Esophagus muscularis mucosa (tissue), 4 donors: ENCODE results near the gene C1orf159.

Source experiments
- EP300 ChIP-seq: sonication (generic); formaldehyde crosslinking; IDR thresholded peaks from one replicate; pipeline ENCODE4 v1.6.1; 2017; ENCODE audit warnings: antibody characterized with exemption
- POLR2A ChIP-seq: fragments of 450-650 bp; IDR thresholded peaks from one replicate; pipeline ENCODE4 v1.6.1; 2017; ENCODE audit warnings: antibody characterized with exemption, moderate library complexity, mild to moderate bottlenecking, low read depth
- POLR2AphosphoS5 ChIP-seq, 2 donors: sonication (generic); formaldehyde crosslinking; IDR thresholded peaks; one replicate each; pipeline ENCODE4 v1.6.1; 2017; ENCODE audit warnings: antibody characterized with exemption in 2 of 2
- TF ChIP-seq, protein P1 (sequence below), 3 experiments: fragments of 200-600 bp in 2 of 3; fragments of 450-650 bp in 1 of 3; sonication (generic) in 2 of 3; IDR thresholded peaks; one replicate each; pipeline ENCODE4 v1.5.1; 2017 to 2019; ENCODE audit warnings: antibody characterized with exemption in 3 of 3, mild to moderate bottlenecking in 2 of 3, moderate library complexity in 1 of 3

DNA sequence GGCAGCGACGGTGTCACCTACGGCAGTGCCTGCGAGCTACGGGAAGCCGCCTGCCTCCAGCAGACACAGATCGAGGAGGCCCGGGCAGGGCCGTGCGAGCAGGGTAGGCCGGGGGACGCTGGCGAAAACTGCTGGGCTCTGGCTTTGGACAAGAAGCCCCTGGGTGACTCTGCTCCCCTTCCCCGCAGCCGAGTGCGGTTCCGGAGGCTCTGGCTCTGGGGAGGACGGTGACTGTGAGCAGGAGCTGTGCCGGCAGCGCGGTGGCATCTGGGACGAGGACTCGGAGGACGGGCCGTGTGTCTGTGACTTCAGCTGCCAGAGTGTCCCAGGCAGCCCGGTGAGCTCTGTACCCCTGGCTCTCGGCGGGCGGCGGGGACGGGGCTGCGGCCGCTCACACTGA lies 72.0 kb downstream of the C1orf159 start:
- TF ChIP-seq EP300 (no peak), POLR2A (no peak), POLR2AphosphoS5 (IDR thresholded peaks at IDR 0.05) (no peak)
- TF ChIP-seq, protein P1, sequence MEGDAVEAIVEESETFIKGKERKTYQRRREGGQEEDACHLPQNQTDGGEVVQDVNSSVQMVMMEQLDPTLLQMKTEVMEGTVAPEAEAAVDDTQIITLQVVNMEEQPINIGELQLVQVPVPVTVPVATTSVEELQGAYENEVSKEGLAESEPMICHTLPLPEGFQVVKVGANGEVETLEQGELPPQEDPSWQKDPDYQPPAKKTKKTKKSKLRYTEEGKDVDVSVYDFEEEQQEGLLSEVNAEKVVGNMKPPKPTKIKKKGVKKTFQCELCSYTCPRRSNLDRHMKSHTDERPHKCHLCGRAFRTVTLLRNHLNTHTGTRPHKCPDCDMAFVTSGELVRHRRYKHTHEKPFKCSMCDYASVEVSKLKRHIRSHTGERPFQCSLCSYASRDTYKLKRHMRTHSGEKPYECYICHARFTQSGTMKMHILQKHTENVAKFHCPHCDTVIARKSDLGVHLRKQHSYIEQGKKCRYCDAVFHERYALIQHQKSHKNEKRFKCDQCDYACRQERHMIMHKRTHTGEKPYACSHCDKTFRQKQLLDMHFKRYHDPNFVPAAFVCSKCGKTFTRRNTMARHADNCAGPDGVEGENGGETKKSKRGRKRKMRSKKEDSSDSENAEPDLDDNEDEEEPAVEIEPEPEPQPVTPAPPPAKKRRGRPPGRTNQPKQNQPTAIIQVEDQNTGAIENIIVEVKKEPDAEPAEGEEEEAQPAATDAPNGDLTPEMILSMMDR (IDR thresholded peaks at IDR 0.05), result no peak
